ENCODE results near the gene NR4A1. TPM values are rescaled to one million over a fixed set of nuclear protein-coding genes. Genes with fewer than 3 reads are reported as not detected.

NR4A1 gene
- total and polyA plus RNA-seq, 9 of the 15 experiments (the other 6 are each of a cell fraction or from before 2014, with no cell fraction given) = 0.07 to 4.7 (median 1.9) TPM; not detected in 1

- TF ChIP-seq FOXP4 (CRISPR knock-in tag; IDR thresholded peaks at IDR 0.05; ENCODE audit: borderline replicate concordance) = peak; percentile 73; the same call in 1 of the 2 replicates
- TF ChIP-seq, protein P1, sequence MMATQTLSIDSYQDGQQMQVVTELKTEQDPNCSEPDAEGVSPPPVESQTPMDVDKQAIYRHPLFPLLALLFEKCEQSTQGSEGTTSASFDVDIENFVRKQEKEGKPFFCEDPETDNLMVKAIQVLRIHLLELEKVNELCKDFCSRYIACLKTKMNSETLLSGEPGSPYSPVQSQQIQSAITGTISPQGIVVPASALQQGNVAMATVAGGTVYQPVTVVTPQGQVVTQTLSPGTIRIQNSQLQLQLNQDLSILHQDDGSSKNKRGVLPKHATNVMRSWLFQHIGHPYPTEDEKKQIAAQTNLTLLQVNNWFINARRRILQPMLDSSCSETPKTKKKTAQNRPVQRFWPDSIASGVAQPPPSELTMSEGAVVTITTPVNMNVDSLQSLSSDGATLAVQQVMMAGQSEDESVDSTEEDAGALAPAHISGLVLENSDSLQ (IDR thresholded peaks at IDR 0.05) = no peak
Observed at GRCh38 chr12:52050116-52050757, 1.0 kb upstream of the NR4A1 start (continued).

DNA sequence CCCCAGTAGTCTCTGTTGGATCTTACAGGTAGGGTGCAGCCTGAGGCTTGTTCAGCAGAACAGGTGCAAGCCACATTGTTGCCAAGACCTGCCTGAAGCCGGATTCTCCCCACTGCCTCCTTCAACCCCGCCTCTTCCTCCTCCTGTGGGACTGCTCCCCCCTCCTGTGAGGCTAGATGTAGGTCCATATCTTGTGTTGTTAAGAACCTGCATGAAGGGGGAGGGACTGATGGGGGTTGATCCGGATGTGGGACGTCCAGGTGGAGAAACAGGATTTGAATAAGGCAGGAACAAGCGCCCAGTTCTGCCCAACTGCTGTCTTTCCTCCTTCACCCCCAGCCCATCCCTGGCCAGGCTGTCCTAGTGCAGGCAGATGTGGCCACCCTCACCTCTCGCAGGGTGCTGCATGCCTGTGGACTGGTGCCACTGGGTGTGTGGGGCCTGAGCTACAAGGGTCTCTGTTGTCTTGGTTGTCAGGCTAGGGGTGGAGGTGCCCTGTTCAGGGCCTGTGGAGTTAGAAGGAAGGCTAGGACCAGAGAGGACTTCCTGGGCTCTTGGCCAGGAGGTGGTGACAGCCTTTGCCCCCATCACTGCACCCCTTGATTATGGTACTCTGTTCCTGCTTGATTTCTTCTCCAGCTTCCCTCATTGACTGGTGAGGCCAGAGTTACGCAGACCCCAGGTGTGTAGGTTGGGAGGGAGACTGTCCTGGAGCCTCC lies 1.4 kb downstream of the NR4A1 start:
- H3K79me2 ChIP-seq (ENCODE audit: control insufficient read depth, insufficient read depth, low read length) = no peaks in the 10 kb centered on the region
- H2AFZ ChIP-seq (ENCODE audit: low read depth, low read length) = 0 out of 2 replicates have a peak overlapping the region, but pooled peaks have one; percentile 19
- peak; percentile 83 for FAIRE-seq
- no TSS peak for BruUV-seq (replicated peaks)
- intact Hi-C loops (cut with micrococcal nuclease) = no loop called here
- in situ Hi-C loops (cut with MboI) = no loop called here
- peak overlapping the region in 1 of 2 experiments; percentile 31; a peak in 2 of 4 replicates for H3K9ac ChIP-seq (ENCODE audit: insufficient read depth in 1 of 2, low read depth in 2 of 2, low read length in 2 of 2)
- H3K9me3 ChIP-seq (replicated peaks; ENCODE audit: control insufficient read depth, insufficient read depth, low read depth, low read length) = no peaks in the 10 kb centered on the region
- peaks cover 0 to 16% of the 10 kb centered on the region in 2 experiments; a peak in 3 of 5 replicates for H3K27me3 ChIP-seq (ENCODE audit: control insufficient read depth in 2 of 2, insufficient read depth in 2 of 2, low read length in 2 of 2)
- no peak overlapping the region for H3K4me3 ChIP-seq
- WGBS (ENCODE audit: insufficient coverage, low coverage, missing lambda C conversion rate) = 32% methylated on average over 6 of the region's 7 CpGs
- H3K4me1 ChIP-seq (replicated peaks in 1 of 2; ENCODE audit: control insufficient read depth in 2 of 2, insufficient read depth in 2 of 2, low read length in 2 of 2) = peaks cover 20 to 40% of the 10 kb centered on the region in 2 experiments
- H3K36me3 ChIP-seq (ENCODE audit: control insufficient read depth, insufficient read depth, low read length) = no peaks in the 10 kb centered on the region
- CTCF ChIA-PET (ENCODE audit: low intra/inter-chr PET ratio) = no interaction called here
- peak; percentile 13; the same call in 2 of the 3 replicates for ATAC-seq
- peaks cover 6% of the 10 kb centered on the region; the same call in 1 of the 2 replicates for H4K20me1 ChIP-seq (replicated peaks; ENCODE audit: control insufficient read depth, insufficient read depth, low read length)
- peak overlapping the region; percentile 78 for H3K4me2 ChIP-seq (ENCODE audit: insufficient read depth, low read length)
- DNase-seq (ENCODE audit: extremely low read depth in 1 of 4, low spot score in 3 of 4) = peak; percentile 40 to 61 (median 51)
- H3K27ac ChIP-seq (ENCODE audit: extremely low read depth, low read depth, low read length) = no peak overlapping the region; the same call in 2 of the 3 replicates
- H3K9me1 ChIP-seq (ENCODE audit: control insufficient read depth, insufficient read depth, low read length) = no peaks in the 10 kb centered on the region
- POLR2A ChIA-PET = interaction anchor here (1.5 to 2.8 kb wide), 2 partner anchors 10 to 15 kb away, joined by 5 to 23 read pairs; partner anchors contain the start of gene ATG101
- TF ChIP-seq VEZF1 (CRISPR knock-in tag; IDR thresholded peaks at IDR 0.05) (peak; percentile 42; the same call in 1 of the 2 replicates), TCF3 (CRISPR knock-in tag; IDR thresholded peaks at IDR 0.05) (peak; percentile 39; the same call in 1 of the 2 replicates), RFX1 (IDR thresholded peaks at IDR 0.05) (no peak), HDAC2 (IDR thresholded peaks at IDR 0.05) (no peak), FOXO4 (CRISPR knock-in tag; IDR thresholded peaks at IDR 0.05) (no peak), BRD4 (IDR thresholded peaks at IDR 0.05) (no peak)
- TF ChIP-seq, protein P2, sequence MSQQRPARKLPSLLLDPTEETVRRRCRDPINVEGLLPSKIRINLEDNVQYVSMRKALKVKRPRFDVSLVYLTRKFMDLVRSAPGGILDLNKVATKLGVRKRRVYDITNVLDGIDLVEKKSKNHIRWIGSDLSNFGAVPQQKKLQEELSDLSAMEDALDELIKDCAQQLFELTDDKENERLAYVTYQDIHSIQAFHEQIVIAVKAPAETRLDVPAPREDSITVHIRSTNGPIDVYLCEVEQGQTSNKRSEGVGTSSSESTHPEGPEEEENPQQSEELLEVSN (IDR thresholded peaks at IDR 0.05; ENCODE audit: borderline replicate concordance in 1 of 2, extremely low read depth in 1 of 2, insufficient read depth in 1 of 2, insufficient read length in 1 of 2, low read depth in 1 of 2, low read length in 1 of 2, poor library complexity in 1 of 2, severe bottlenecking in 1 of 2) = peak in 1 of 2 experiments; percentile 19

Measured in K562 (cell line).